GM04503 (cell line): ENCODE data around the gene MYO1G.
"Not testable (repeated sequence)": the region's sequence is repeated elsewhere in the genome, so short reads cannot be mapped to it uniquely, and the experiment has no call there.

Experiments used
- DNase-seq: peaks from one replicate; pipeline ENCODE4 v3.0.0-alpha.2; 2012; ENCODE audit warnings: low read depth

MYO1G gene

GRCh38 chr7:44999245-45000092 is 20.7 kb upstream of the MYO1G start:
- DNase-seq: peak; percentile 88

- DNase-seq: no peak
Measured at GRCh38 chr7:44998153-44998871, 19.5 kb upstream of the MYO1G start.

GRCh38 chr7:44995555-44996493 is 17.0 kb upstream of the MYO1G start:
- DNase-seq: no peak

- no peak for DNase-seq
Measured at GRCh38 chr7:44994877-44995554, 16.2 kb upstream of the MYO1G start.

GRCh38 chr7:44992004-44992795 is 13.4 kb upstream of the MYO1G start:
- DNase-seq: not testable (repeated sequence)

GRCh38 chr7:44990109-44991023 is 11.6 kb upstream of the MYO1G start:
- DNase-seq: no peak

GRCh38 chr7:44989132-44989531 is 10.3 kb upstream of the MYO1G start:
- DNase-seq: no peak

GRCh38 chr7:44988701-44989100 is 9.9 kb upstream of the MYO1G start:
- DNase-seq: no peak

GRCh38 chr7:44987996-44988395 is 9.2 kb upstream of the MYO1G start:
- no peak for DNase-seq

GRCh38 chr7:44987457-44987856 is 8.6 kb upstream of the MYO1G start:
- DNase-seq: no peak

GRCh38 chr7:44986218-44987053 is 7.6 kb upstream of the MYO1G start:
- DNase-seq: peak; percentile 61

- no peak for DNase-seq
Measured at GRCh38 chr7:44985900-44986217, 7.0 kb upstream of the MYO1G start.

GRCh38 chr7:44985033-44985695 is 6.3 kb upstream of the MYO1G start:
- DNase-seq: no peak

- no peak for DNase-seq
Measured at GRCh38 chr7:44984478-44984758, 5.6 kb upstream of the MYO1G start.

GRCh38 chr7:44983742-44984477 is 5.1 kb upstream of the MYO1G start:
- no peak for DNase-seq

GRCh38 chr7:44982970-44983369 is 4.2 kb upstream of the MYO1G start:
- no peak for DNase-seq

GRCh38 chr7:44982535-44982923 is 3.7 kb upstream of the MYO1G start:
- DNase-seq: no peak
